ENCODE measurements around the gene LST1.

LST1 gene

DNA sequence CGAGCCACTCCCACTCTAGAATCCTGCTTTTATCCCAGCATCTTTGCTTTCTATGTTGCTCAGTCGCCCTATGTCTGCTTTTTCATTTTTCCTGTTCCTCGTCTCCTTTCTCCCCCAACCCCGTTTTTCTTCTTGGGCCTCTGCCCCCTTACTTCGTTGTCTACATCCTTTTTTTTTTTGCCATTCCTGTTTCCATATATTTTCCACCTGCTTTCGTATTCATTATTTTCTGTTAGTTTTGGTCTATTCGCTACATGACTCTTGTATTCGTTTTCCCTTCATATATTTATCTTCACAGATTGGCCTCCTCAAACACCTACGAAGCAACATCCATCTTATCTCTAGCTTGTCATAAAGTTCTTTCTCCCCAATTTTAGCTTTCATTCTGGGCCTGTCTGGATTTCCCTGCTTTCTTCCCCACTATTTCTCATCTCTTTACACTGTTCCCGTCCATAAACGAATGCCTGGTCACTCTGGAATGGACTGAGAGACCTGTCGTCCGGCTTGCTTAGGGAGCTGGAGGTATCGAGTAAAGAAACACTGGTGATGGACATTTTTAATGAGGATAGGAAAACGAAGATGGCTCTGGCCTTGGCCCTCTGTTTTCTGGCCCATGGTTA lies 35.4 kb downstream of the LST1 start:
- DNase-seq = no peak

DNA sequence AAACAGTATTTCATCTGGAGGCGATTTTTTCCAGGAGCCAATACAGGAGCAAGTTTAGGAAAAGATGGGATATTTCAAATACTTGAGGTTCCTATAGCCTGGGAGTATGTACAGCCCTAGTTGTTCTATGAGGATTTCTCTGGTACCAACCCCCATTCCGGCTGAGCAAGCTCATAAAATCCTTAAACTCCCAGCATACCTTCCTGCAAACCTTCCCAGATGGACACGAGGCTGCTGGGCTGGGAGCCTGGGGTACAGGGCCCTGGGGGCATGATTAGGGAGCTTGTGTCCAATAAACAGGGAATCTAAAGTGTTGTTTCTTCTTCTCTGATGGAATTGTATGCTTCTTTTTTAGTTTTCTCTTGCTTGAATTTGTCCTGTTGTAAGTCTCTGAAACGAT lies 35.9 kb downstream of the LST1 start:
- no peak for DNase-seq

DNA sequence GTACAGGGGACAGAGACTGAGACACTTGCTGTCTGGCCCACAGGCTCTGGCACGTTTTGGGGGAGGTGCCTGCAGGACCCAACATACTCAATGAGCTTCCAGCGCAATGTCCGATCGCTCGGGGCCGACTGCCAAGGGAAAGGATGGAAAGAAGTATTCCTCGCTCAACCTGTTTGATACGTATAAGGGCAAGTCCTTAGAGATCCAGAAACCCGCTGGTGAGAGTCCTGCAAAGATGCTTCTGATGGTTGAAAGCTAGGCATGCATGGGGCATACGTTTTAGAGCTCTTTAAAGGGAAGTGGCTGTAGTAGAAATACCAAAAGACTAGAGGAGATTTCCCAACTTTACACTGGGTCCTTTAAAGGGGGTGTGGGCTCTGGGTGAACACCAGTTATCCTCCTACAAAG lies 36.6 kb downstream of the LST1 start:
- DNase-seq = no peak

DNA sequence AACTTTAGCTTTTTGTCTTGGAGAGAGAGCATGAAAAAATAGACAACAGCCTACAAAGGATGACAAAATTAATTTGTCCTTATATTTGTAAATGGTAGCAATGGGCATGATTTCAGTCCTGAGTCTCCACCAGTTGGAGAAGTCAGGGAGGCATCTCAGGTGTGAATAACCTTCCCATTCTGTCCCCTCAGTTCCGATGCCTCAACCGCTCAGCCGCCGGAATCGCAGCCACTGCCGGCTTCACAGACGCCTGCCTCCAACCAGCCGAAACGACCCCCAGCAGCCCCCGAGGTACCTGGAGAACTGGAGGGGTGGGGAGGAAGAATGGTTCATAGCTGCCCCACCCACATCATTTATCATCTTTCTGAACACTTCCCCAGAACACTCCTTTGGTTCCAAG lies 38.0 kb downstream of the LST1 start:
- DNase-seq = no peak

DNA sequence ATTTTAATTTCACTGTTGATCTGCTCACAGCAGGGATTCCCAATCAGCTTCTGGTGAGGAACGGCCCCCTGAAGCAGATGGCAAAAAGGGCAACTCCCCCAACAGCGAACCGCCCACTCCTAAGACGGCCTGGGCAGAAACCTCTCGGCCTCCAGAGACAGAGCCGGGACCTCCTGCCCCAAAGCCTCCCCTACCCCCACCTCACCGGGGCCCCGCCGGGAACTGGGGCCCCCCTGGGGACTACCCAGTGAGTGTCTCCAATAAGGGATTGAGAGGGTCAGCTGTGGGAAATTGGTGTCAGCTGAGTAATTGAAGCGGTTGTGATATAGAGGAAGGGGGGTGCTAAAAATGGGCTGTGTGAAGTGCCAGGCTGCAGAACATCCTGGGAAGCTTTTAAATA lies 40.9 kb downstream of the LST1 start:
- DNase-seq = no peak

DNA sequence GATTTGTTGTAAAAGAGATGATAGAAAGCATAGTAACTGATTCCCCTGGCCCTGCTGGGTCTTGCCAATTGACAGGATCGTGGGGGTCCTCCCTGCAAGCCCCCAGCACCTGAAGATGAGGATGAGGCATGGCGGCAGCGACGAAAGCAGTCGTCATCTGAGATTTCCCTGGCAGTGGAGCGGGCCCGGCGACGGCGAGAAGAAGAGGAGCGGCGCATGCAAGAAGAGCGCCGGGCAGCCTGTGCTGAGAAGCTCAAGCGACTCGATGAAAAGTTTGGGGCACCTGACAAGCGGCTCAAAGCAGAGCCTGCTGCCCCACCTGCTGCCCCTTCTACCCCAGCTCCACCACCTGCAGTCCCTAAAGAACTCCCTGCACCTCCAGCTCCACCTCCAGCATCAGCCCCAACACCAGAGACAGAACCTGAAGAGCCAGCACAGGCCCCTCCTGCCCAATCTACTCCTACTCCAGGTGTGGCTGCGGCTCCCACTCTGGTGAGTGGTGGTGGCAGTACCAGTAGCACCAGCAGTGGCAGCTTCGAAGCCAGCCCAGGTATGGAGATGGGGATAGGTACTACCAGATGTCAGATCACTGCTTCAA lies 41.7 kb downstream of the LST1 start:
- no peak for DNase-seq

DNA sequence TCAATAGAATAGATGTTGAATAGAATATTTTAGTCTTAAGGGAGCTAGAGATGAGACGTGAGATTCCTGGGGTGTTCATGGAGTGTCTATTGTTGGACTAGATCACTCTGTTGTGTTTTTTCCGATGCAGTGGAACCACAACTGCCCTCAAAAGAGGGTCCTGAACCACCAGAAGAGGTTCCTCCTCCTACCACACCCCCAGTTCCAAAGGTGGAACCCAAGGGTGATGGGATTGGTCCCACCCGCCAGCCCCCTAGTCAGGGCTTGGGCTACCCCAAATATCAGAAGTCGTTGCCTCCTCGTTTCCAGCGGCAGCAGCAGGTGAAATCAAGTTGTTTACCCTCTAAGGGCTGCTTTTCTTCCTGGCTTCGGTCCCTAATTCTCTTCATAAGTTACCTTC lies 42.9 kb downstream of the LST1 start:
- no peak for DNase-seq

DNA sequence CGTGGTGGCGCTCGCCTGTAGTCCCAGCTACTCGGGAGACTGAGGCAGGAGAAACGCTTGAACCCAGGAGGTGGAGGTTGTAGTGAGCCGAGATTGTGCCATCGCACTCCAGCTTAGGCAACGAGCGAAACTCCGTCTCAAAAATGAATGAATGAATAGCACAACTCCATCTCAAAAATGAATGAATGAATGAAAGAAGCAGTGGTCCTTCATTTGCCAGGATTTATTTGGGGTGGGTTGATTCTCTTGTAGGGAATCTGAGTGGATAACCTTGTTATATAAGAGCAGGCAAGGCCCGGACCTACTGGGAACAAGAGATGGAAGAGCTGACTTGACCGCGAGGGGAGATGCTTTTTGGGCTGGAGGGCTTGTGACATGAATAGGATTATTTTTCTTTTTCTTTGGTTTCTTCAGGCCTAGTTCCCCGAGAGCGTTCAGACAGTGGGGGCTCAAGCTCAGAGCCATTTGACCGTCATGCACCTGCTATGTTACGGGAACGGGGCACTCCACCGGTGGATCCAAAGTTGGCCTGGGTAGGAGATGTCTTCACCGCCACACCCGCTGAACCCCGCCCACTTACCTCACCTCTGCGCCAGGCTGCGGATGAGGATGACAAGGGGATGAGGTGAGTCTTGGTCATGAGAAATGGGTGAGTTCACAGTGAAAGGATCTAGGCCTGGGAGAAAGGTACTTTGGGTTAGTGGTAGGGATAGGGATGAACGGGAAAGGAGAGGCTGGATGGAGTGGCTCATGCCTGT lies 44.3 kb downstream of the LST1 start:
- no peak for DNase-seq

DNA sequence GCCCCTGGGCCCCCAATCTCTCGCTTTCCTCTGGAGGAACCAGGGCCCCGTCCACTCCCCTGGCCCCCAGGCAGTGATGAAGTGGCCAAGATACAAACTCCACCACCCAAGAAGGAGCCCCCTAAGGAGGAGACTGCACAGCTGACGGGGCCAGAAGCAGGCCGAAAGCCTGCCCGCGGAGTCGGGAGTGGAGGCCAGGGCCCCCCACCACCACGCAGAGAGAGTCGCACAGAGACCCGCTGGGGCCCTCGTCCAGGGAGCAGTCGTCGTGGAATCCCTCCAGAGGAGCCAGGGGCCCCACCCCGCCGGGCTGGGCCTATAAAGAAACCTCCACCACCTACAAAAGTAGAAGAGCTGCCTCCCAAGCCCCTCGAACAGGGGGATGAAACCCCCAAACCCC lies 45.1 kb downstream of the LST1 start:
- no peak for DNase-seq

DNA sequence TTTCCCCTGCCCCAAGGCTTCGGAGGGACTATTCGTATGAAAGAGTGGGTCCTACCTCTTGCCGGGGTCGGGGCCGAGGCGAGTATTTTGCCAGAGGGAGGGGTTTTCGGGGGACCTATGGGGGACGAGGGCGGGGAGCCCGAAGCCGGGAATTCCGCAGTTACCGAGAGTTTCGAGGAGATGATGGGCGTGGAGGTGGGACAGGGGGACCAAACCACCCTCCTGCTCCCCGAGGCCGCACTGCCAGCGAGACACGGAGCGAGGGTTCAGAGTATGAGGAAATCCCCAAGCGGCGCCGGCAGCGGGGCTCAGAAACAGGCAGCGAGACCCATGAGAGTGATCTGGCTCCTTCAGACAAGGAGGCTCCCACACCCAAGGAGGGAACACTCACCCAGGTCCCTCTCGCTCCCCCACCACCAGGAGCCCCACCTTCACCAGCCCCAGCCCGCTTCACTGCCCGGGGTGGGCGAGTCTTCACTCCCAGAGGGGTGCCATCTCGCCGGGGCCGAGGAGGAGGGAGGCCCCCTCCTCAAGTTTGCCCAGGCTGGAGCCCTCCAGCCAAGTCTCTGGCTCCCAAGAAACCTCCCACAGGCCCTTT lies 45.7 kb downstream of the LST1 start:
- no peak for DNase-seq

DNA sequence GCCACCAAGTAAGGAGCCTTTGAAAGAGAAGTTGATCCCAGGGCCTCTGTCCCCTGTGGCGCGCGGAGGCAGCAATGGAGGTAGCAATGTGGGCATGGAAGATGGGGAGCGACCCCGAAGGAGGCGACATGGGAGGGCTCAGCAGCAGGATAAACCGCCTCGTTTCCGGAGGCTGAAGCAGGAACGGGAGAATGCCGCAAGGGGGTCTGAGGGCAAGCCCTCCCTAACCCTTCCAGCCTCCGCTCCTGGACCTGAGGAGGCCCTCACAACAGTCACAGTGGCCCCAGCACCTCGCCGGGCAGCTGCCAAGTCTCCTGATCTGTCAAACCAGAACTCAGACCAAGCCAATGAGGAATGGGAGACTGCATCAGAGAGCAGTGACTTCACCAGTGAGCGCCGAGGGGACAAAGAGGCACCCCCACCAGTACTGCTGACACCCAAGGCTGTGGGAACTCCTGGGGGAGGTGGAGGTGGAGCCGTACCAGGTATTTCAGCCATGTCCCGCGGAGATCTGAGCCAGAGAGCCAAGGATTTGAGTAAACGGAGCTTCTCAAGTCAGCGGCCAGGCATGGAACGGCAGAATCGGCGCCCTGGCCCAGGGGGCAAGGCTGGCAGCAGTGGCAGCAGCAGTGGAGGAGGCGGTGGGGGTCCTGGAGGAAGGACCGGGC lies 46.3 kb downstream of the LST1 start:
- no peak for DNase-seq

DNA sequence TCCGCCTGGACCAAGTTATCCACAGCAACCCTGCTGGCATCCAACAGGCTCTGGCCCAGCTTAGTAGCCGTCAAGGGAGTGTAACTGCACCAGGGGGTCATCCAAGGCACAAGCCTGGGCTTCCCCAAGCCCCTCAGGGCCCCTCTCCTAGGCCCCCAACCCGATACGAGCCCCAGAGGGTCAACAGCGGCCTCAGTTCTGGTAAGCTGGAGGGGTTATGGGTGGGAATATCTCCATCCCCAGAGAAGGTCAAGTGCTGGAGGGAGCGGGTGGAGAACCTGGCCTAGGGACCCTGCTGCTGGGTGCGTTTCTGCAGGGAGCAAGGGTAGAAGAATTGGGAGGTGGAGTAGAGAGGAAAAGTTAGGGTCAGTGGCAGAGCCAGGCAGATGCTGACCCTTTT lies 47.4 kb downstream of the LST1 start:
- no peak for DNase-seq

DNA sequence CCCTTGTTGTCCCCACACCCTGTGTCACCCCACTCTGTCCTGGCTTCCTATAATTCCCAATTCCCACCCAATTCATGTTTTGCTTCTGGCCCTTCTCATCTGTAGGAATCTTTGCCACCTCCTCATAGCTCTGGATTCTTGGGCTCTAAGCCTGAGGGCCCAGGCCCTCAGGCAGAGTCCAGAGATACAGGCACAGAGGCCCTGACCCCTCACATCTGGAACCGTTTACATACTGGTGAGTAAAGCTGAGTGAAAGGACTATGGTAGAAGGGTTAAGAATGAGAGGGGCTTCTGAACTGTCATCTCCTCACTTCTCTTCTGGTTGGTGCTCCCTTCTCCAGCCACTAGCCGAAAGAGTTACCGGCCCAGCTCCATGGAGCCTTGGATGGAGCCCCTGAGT lies 48.1 kb downstream of the LST1 start:
- DNase-seq = no peak

DNA sequence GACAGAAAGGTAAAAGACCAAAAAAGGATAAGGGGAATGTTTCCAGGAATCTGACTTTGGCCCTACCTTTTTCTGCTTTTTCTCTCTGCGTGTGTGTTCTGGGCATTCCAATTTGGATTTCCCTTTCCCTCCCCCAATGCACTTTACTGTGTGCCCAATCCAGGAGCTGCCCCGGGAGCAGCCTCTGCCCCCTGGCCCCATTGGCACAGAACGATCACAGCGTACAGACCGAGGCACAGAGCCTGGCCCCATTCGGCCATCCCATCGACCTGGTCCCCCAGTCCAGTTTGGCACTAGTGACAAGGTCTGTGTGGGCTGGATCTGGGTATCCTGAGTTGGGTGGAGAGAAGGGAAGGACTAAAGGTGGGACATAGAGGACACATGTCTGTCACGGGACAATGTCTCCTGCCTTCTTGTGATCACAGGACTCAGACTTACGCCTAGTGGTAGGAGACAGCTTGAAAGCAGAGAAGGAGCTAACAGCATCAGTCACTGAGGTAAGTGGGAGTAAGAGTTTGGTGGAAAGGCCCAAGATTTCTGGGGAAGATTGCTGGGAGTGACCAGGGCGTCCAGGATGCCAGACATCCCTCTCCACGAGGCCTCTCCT lies 49.0 kb downstream of the LST1 start:
- DNase-seq = no peak

DNA sequence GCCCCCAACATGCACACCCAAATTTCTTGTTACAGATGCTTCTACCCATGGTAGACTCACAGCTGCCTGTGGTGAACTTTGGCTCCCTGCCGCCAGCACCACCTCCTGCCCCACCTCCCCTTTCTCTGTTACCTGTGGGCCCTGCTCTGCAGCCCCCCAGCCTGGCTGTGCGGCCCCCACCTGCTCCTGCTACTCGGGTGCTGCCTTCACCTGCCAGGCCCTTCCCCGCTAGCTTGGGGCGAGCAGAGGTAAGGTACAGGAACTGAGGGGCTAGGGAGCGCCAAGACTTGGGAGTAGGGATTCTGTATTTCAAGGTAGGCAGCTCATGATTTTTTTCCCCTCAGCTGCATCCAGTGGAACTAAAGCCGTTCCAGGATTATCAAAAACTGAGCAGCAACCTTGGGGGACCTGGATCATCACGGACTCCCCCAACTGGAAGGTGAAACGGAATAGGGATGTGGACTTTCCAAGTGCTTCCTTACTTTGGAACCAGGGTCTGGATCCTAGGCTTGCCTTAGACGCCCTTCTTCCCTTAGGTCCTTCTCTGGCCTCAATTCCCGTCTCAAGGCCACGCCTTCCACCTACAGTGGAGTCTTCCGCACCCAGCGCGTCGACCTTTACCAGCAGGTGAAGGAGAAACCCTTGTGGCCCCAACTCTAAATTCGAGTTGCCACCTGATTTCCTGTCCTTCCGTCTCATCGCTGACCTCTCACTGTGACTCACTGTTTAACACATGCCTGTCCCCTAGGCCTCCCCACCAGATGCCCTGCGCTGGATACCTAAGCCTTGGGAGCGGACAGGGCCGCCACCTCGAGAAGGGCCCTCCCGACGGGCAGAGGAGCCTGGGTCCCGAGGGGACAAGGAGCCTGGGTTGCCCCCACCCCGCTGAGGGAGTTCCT lies 50.9 kb downstream of the LST1 start:
- DNase-seq = no peak

All from bone marrow (tissue), 2 donors.